ENCODE results near the gene CSNK1D. TPM values are rescaled to one million over a fixed set of nuclear protein-coding genes. Genes with fewer than 3 reads are reported as not detected.

The CSNK1D gene
- total and polyA plus RNA-seq, 7 donors, result 73.5 to 139 (median 115) TPM

- TF ChIP-seq CTCF (IDR thresholded peaks at IDR 0.05), result no peak
- no peak overlapping the region for H3K27ac ChIP-seq
- WGBS, 3 donors, result 95 to 96% (median 95%) methylated on average over 76 of the region's 76 CpGs
Observed at GRCh38 chr17:82318772-82319606, 45.5 kb upstream of the CSNK1D start.

GRCh38 chr17:82318169-82318498, 44.6 kb upstream of the CSNK1D start:
- intact Hi-C loops (cut with DNase I), result loop anchor here in 1 of 2 donors (5.0 kb wide), 1 partner anchor 71 kb away; no protein-coding TSS in a partner anchor
- H3K27ac ChIP-seq, result no peak overlapping the region
- no peak overlapping the region for H3K4me3 ChIP-seq
- H3K9me3 ChIP-seq, result no peaks in the 10 kb centered on the region
- TF ChIP-seq CTCF (IDR thresholded peaks at IDR 0.05), result no peak
- ATAC-seq (no peak), DNase-seq (no peak)
- peaks cover 0 to 21% (median 9%) of the 10 kb centered on the region in 3 donors for H3K27me3 ChIP-seq (ENCODE audit: insufficient read depth in 3 of 3, low read length in 2 of 3)
- H3K36me3 ChIP-seq (ENCODE audit: insufficient read depth in 1 of 2, low read depth in 1 of 2), result no peaks in the 10 kb centered on the region
- H3K4me1 ChIP-seq, result peaks cover 5% of the 10 kb centered on the region
- WGBS, 3 donors, result 95 to 97% (median 95%) methylated on average over 19 to 20 of the region's 20 CpGs

More at GRCh38 chr17:82318772-82319606, 45.5 kb upstream of the CSNK1D start:
- Histone ChIP-seq H3K27me3 (ENCODE audit: insufficient read depth in 3 of 3, low read length in 2 of 3) (peaks cover 0 to 16% (median 9%) of the 10 kb centered on the region in 3 donors), H3K9me3 (no peaks in the 10 kb centered on the region), H3K36me3 (ENCODE audit: insufficient read depth in 1 of 2, low read depth in 1 of 2) (no peaks in the 10 kb centered on the region), H3K4me1 (peaks cover 5% of the 10 kb centered on the region), H3K4me3 (no peak overlapping the region)
- no peak for DNase-seq
- ATAC-seq, result no peak
- intact Hi-C loops (cut with DNase I), result loop anchor here in 1 of 2 donors (5.0 kb wide), 1 partner anchor 72 kb away; no protein-coding TSS in a partner anchor

GRCh38 chr17:82317394-82318168, 44.1 kb upstream of the CSNK1D start, which contains the start of gene CD7:
Gene CD7 (minus strand): TSS chr17:82317608. CDS start chr17:82317495, 113 bp downstream.
- H3K27me3 ChIP-seq (ENCODE audit: insufficient read depth in 3 of 3, low read length in 2 of 3), result peaks cover 0 to 21% (median 9%) of the 10 kb centered on the region in 3 donors
- no peak for DNase-seq
- WGBS, 3 donors, result 79 to 84% (median 83%) methylated on average over 24 to 26 of the region's 26 CpGs

More at GRCh38 chr17:82317394-82318168, 44.1 kb upstream of the CSNK1D start, which contains the start of gene CD7:
- Histone ChIP-seq H3K27ac (no peak within 1 kb of the TSS), H3K4me3 (no peak within 1 kb of the TSS), H3K9me3 (no peaks in the 10 kb centered on the region), H3K36me3 (ENCODE audit: insufficient read depth in 1 of 2, low read depth in 1 of 2) (no peaks in the 10 kb centered on the region), H3K4me1 (peaks cover 5% of the 10 kb centered on the region)
- TF ChIP-seq CTCF (IDR thresholded peaks at IDR 0.05), result no peak
- intact Hi-C loops (cut with DNase I), result loop anchor here (2.0 to 5.0 kb wide), 2 partner anchors 15 to 70 kb away; no protein-coding TSS in a partner anchor
- no peak for ATAC-seq
